ENCODE measurements around the gene MANSC1. TPM values are rescaled to one million over a fixed set of nuclear protein-coding genes. Genes with fewer than 3 reads are reported as not detected.

Gene MANSC1
- total RNA-seq, 1 donor from 2014 or later, result 7.9 TPM

GRCh38 chr12:12286441-12286840, 63.6 kb downstream of the MANSC1 start:
- intact Hi-C loops (cut with DNase I), result no loop called here
- no peak for ATAC-seq (ENCODE audit: poor library complexity)
- no peak for DNase-seq

- ATAC-seq (ENCODE audit: poor library complexity) (no peak), DNase-seq (no peak)
- intact Hi-C loops (cut with DNase I), result no loop called here
Measured at GRCh38 chr12:12282761-12283425, 67.1 kb downstream of the MANSC1 start.

GRCh38 chr12:12282202-12282601, 67.8 kb downstream of the MANSC1 start:
- no peak for DNase-seq
- intact Hi-C loops (cut with DNase I), result no loop called here
- no peak for ATAC-seq (ENCODE audit: poor library complexity)

GRCh38 chr12:12281134-12281533, 68.9 kb downstream of the MANSC1 start:
- ATAC-seq (ENCODE audit: poor library complexity) (no peak), DNase-seq (no peak)
- intact Hi-C loops (cut with DNase I), result no loop called here

GRCh38 chr12:12278899-12279298, 71.1 kb downstream of the MANSC1 start:
- no peak for DNase-seq
- ATAC-seq (ENCODE audit: poor library complexity), result no peak
- intact Hi-C loops (cut with DNase I), result no loop called here

Other genes starting within 250 kb of the MANSC1 start
- gene LRP6, start 83.2 kb downstream of the MANSC1 start, total RNA-seq, result 22.8 TPM
- 7.8 TPM for gene BORCS5, start 6.8 kb upstream of the MANSC1 start, total RNA-seq
- 12.5 TPM for gene DUSP16, start 212.6 kb upstream of the MANSC1 start, total RNA-seq